ENCODE results near the gene MTERF4. TPM values are rescaled to one million over a fixed set of nuclear protein-coding genes. Genes with fewer than 3 reads are reported as not detected.

The MTERF4 gene
- total RNA-seq, 2 experiments from 2014 or later = 33.2 to 36.6 TPM

- DNase-seq (no peak), ATAC-seq (no peak)
- TF ChIP-seq, protein P1, sequence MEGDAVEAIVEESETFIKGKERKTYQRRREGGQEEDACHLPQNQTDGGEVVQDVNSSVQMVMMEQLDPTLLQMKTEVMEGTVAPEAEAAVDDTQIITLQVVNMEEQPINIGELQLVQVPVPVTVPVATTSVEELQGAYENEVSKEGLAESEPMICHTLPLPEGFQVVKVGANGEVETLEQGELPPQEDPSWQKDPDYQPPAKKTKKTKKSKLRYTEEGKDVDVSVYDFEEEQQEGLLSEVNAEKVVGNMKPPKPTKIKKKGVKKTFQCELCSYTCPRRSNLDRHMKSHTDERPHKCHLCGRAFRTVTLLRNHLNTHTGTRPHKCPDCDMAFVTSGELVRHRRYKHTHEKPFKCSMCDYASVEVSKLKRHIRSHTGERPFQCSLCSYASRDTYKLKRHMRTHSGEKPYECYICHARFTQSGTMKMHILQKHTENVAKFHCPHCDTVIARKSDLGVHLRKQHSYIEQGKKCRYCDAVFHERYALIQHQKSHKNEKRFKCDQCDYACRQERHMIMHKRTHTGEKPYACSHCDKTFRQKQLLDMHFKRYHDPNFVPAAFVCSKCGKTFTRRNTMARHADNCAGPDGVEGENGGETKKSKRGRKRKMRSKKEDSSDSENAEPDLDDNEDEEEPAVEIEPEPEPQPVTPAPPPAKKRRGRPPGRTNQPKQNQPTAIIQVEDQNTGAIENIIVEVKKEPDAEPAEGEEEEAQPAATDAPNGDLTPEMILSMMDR (IDR thresholded peaks at IDR 0.05) = no peak
- Mint-ChIP-seq H3K9me3 (no peaks in the 10 kb centered on the region), H3K4me3 (no peak overlapping the region), H3K27ac (no peak overlapping the region), H3K27me3 (no peaks in the 10 kb centered on the region), H3K36me3 (ENCODE audit: low read depth) (peaks cover 29% of the 10 kb centered on the region), H3K4me1 (ENCODE audit: low read depth) (peaks cover 7% of the 10 kb centered on the region)
- POLR2A ChIA-PET = interaction anchor here (1.8 kb wide), 1 partner anchor 13 kb away, joined by 9 read pairs; no protein-coding TSS in a partner anchor
- CTCF ChIA-PET = no interaction called here
- intact Hi-C loops (cut with micrococcal nuclease) = loop anchor here (10.0 kb wide), 1 partner anchor 62 kb away; the partner anchor contains the start of gene PASK
Observed at GRCh38 chr2:241082341-241083090, 19.6 kb downstream of the MTERF4 start.

DNA sequence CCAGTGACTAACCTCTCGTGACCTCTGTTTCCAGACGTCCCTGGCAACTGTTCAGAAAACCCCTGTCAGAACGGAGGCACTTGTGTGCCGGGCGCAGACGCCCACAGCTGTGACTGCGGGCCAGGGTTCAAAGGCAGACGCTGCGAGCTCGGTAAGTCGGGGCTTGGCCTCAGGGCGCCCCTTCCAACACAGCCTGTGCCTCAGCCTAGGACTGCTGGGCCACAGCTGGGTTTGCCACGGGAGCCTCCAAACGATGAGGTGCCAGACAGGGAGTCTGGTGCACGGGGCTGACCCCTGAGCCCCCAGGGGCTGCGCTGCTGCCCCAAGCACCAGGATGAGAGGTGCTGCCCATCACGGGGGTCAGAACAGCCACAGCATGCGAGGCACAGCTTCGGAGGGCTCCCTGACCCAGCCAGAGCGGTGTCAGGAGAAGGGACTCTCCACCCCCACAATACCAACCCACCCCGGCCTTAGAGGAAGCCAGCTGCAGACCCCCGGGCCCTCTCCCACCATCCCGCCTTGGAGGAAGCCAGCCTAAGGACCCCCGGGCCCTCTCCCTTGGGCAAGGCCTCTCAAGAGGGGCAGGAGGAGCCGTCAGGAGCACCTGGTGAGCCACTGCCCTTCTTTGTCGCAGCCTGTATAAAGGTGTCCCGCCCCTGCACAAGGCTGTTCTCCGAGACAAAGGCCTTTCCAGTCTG lies 20.3 kb downstream of the MTERF4 start:
- Mint-ChIP-seq H3K4me1 (ENCODE audit: low read depth) (peaks cover 7% of the 10 kb centered on the region), H3K27me3 (no peaks in the 10 kb centered on the region), H3K4me3 (no peak overlapping the region), H3K9me3 (no peaks in the 10 kb centered on the region), H3K36me3 (ENCODE audit: low read depth) (peaks cover 24% of the 10 kb centered on the region), H3K27ac (peak overlapping the region; percentile 55)
- no peak for DNase-seq
- TF ChIP-seq, protein P1 (IDR thresholded peaks at IDR 0.05) = no peak
- ChIA-PET POLR2A (interaction anchor here (1.8 kb wide), 1 partner anchor 13 kb away, joined by 9 read pairs; no protein-coding TSS in a partner anchor), CTCF (no interaction called here)
- no peak for ATAC-seq
- intact Hi-C loops (cut with micrococcal nuclease) = loop anchor here (10.0 kb wide), 1 partner anchor 63 kb away; the partner anchor contains the start of gene PASK

GRCh38 chr2:241081190-241081642 lies 20.9 kb downstream of the MTERF4 start:
- no peak for DNase-seq
- no peaks in the 10 kb centered on the region for H3K27me3 Mint-ChIP-seq
- no peak overlapping the region for H3K4me3 Mint-ChIP-seq
- POLR2A ChIA-PET = no interaction called here
- H3K4me1 Mint-ChIP-seq (ENCODE audit: low read depth) = peaks cover 7% of the 10 kb centered on the region
- no peaks in the 10 kb centered on the region for H3K9me3 Mint-ChIP-seq
- peaks cover 18% of the 10 kb centered on the region for H3K36me3 Mint-ChIP-seq (ENCODE audit: low read depth)
- CTCF ChIA-PET = interaction anchor here (1.1 kb wide), 1 partner anchor 21 kb away, joined by 3 read pairs; the partner anchor contains the start of gene MTERF4
- H3K27ac Mint-ChIP-seq = peak overlapping the region; percentile 55
- TF ChIP-seq, protein P1 (IDR thresholded peaks at IDR 0.05) = no peak
- intact Hi-C loops (cut with micrococcal nuclease) = loop anchor here (10.0 kb wide), 1 partner anchor 64 kb away; the partner anchor contains the start of gene PASK
- no peak for ATAC-seq

DNA sequence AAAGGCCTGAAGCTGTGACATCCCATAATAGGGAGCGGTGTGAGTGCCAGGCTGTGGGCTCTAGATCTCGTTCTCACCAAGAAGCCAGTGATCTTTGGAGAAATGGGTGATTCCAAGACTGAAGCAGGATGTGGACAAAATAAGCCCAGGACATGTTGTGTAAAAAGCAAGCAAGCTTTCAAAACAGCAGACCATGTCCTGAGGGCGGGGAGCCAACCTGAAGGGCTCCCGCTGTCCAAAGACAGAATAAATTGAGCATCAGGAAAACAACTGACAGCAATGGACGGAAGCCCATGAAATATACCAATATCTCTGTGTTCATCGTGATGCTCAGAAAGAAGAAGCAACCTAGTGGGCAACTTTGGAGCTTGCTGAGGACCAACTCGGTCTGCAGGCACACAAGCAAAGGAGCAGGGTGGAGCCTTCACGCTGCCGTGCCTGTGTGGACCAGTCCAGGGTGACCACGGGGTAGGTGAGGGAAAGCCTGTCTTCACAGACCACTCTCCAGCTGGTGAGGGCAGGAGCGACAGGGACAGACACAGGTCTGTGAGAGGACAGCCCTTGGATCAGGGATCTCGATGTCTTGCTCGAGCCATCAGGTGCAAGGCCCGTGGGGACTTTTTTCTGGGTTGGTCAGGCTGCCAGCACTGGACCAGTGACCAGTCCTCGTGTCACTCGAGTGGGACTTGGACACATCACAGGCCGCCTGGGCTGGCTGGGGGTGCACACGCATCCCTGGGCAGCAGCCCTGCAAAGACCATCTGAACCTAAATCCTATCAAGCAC lies 21.5 kb downstream of the MTERF4 start:
- Mint-ChIP-seq H3K27ac (peak overlapping the region; percentile 9), H3K4me1 (ENCODE audit: low read depth) (peaks cover 7% of the 10 kb centered on the region), H3K9me3 (no peaks in the 10 kb centered on the region), H3K27me3 (no peaks in the 10 kb centered on the region), H3K4me3 (no peak overlapping the region), H3K36me3 (ENCODE audit: low read depth) (peaks cover 15% of the 10 kb centered on the region)
- no peak for DNase-seq
- no peak for ATAC-seq
- TF ChIP-seq, protein P1 (IDR thresholded peaks at IDR 0.05) = no peak
- intact Hi-C loops (cut with micrococcal nuclease) = loop anchor here (10.0 kb wide), 1 partner anchor 64 kb away; the partner anchor contains the start of gene PASK
- ChIA-PET CTCF (interaction anchor here (0.7 to 1.1 kb wide), 2 partner anchors 15 to 22 kb away, joined by 3 read pairs; partner anchors contain the start of gene MTERF4), POLR2A (no interaction called here)

Data from activated CD8-positive, alpha-beta T cell treated with anti-CD3 and anti-CD28 coated beads for 36 hours (primary cell).